NCI-H146 treated with DMSO at 0.1 percent for 48 hours (cell line): Measurements from ENCODE around the gene GCH1.
A peak's percentile ranks its signal among the peaks of the same experiment; 100 is the strongest.
"Not testable (repeated sequence)": the region's sequence is repeated elsewhere in the genome, so short reads cannot be mapped to it uniquely, and the experiment has no call there.

ENCODE experiments used
- DNase-seq: peaks from one replicate; lab custom pipeline; 2025; ENCODE audit not compliant: unreplicated experiment; lab: John Stamatoyannopoulos, UW

GCH1 gene

DNA sequence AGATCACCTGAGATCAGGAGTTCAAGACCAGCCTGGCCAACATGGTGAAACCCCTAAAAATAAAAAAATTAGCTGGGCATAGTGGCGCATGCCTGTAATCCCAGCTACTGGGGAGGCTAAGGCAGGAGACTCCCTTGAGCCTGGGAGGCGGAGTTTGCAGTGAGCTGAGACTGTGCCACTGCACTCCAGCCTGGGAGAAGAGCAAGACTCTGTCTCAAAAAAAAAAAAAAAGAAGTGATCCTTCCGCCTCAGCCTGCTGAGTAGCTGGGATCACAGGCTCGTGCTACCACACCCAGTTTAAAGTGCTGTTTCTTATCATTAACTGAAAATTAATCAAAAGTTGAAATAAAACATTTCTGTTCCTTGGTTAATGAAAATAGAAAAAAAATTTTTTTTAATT lies 6.3 kb upstream of the GCH1 start:
- not testable (repeated sequence) for DNase-seq

DNA sequence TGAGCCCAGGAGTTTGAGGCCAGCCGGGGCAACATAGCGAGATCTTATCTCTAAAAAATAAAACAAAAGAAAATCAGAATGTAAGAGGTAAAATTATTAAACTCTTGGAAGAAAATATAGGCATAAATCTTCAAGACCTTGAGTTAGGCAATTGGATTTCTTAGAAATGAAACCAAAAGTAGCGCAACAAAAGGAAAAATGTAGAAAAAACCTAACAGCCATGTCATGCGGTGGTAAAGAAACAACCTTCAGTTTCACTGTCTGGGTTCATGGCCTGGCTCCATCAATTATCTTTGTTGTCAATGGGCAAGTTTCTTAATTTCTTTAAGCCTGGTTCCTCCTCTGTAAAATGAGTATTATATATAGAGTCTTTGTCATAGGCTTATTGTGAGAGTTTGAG lies 5.6 kb upstream of the GCH1 start:
- DNase-seq = no peak

DNA sequence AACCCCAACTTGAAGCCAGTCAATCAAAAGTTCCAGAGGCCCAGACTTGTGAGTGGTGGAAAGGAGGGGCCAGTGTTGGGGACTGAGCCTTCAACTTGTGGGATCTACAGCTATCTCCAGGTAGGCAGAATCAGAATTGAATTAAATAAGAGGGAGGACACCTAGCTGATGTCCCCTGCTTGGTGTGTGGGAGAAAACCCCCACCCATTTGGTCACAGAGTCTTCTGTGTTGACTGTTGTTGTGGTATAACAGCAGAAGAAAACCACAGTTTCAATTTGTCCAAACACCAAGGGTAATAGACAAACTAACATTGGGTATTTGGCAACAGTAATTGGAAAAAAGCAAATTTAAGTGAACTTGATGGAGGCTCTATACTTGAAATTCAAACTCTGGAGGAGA lies 3.4 kb upstream of the GCH1 start:
- DNase-seq = no peak

DNA sequence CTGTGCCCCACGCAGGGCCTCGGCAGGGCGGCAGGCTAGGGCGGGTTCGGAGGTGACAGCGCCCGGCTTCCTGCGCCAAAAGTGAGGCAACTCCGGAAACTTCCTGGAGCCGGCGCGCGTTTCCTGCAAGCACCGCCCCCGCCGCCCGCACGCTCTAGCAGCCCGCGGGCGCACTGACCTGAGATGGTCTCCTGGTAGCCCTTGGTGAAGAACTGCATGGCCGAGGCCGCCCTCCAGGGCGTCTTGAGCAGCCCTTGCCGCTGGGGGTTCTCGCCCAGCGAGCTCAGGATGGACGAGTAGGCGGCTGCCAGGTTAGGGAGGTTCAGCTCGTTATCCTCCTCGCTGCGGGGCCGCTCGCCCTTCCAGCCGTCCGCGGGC lies 494 bp downstream of the GCH1 start:
- DNase-seq = peak; percentile 40

DNA sequence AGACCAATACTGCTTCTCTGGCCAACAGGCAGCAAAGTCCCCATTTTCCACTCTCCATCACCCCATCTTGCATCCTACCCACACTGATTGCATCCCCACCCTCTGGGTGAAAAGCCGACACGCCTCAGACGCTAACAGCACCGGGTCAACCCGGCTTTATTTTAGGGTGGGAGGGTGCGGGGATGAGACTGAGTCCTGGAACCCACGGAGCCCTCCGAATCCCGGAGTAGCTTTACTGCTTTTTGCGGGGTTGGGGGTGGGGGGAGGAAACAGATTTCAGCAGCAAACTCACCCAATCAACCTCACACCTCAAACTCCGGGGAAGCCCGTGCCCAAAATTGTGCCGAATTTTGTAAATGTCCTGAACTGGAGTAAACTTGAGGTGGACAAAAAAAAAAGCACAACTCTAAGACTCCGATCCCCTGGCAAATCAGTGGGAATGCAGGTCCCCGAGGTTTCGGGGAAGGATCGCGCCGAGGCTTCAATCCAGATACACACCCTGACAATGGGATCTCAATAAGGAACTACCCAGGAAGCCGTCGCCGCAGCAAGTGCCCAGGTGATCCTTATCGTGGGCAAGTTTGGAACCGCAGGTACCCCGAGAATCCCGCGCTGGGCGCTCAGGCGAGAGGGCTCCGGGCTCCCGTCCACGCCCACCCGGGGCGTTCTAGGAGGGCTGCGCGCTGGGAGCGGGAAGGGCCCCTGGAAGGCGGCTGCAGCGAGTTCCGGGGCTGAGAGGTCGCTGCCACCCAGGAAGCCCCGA lies 1.1 kb downstream of the GCH1 start:
- no peak for DNase-seq

DNA sequence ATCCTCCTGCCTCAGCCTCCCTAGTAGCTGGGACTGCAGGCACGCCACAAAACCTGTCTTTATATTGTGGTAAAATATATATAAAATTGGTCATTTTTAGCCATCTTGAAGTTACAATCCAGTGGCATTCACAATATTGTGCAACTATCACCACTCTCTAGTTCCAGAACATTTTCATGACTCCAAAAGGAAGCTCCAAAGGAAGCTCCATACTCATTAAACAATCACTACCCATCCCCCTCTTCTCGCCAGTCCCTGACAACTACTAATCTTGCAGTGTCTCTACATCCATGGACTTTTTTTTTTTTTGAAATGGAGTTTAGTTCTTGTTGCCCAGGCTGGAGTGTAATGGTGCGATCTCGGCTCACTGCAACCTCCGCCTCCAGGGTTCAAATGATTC lies 3.1 kb downstream of the GCH1 start:
- no peak for DNase-seq

DNA sequence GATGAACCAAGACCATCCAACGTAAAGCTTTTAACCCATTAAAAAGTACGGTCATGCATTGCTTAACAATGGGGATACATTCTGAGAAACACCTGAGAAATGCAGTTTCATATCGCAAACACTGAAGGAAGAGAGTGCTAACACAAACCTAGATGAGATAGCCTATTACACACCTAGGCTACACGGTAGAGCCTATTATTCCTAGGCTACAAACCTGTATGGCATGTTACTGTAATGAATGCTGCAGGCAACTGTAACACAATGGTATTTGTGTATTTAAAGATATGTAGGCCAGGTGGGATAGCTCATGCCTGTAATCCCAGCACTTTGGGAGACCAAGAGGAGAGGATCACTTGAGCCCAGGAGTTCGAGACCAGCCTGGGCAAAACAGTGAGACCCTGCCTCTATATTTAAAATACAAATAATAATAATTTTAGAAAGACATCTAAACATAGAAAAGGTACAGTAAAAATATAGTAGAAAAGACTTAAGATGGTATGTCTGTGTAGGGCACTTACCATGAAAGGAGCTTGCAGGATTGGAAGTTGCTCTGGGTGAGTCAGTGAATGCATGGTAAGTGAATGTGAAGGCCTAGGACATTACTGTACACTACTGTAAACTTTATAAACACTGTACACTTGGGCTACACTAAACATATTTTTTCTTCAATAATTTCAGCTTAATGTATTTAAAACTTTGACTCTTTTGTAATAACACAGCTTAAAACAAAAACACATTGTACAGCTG lies 4.6 kb downstream of the GCH1 start:
- DNase-seq = not testable (repeated sequence)

DNA sequence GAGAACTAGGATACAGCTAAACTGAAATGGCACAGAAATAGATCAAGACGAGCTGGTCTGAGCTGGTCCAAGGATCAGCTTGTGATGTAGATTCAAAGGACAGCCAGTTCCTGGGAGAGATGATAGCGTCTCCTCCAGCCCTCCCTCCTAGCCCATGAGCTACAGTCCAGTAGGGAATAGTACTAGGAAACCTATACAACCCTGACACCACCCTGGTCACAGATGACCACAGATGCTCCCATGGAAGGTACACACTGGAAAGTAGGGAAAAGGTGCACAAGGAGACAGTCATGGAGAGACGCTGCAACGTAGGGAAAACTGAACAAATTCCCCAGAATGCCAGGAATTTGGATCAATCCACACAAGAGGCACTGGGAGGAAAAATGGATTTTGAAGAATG lies 6.9 kb downstream of the GCH1 start:
- DNase-seq = no peak

DNA sequence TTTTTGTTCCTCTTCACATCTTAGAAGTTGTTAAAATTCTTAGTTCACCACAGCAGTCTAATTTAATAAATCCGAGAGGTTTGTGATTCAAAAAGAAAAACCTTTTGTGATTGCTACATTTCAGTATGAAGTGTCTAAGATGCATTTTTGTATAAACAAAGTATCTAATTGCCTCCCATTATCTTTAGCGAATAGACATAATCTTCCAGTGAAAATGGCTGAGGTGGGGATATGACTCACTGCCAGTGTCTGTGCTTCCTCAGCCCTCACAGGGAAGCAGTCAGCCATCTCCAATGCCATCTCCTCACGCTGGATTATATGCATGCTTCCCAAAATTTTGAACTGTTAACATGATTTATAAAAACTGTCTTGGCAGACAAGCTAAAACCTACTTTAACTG lies 7.6 kb downstream of the GCH1 start:
- no peak for DNase-seq

DNA sequence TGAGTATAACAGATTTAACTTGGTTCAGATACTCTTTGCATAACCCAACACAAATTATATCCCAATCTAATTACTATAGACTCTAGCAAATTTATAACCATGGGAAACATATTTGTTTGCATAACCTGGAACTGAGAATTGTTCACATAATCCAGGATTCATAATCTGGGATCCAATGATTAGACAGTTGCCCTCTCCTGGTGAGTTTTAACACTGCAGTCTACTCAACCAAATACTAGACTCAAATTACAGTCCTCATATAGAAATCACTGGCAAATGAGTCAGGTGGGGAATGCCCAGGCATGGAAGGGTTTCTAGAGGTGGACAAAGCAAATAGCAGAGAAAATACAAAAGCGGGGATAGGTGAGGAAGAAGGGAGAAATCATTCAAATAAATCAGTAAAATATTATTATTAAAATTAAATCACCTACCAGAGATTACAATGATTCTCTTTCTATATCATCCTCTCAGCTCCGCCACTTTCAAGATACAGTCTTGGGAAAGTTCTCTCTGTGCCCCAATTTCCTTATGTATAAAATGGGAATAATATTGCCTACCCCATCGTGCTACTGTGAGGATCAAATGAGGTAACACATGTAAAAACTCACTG lies 9.4 kb downstream of the GCH1 start:
- peak; percentile 40 for DNase-seq

DNA sequence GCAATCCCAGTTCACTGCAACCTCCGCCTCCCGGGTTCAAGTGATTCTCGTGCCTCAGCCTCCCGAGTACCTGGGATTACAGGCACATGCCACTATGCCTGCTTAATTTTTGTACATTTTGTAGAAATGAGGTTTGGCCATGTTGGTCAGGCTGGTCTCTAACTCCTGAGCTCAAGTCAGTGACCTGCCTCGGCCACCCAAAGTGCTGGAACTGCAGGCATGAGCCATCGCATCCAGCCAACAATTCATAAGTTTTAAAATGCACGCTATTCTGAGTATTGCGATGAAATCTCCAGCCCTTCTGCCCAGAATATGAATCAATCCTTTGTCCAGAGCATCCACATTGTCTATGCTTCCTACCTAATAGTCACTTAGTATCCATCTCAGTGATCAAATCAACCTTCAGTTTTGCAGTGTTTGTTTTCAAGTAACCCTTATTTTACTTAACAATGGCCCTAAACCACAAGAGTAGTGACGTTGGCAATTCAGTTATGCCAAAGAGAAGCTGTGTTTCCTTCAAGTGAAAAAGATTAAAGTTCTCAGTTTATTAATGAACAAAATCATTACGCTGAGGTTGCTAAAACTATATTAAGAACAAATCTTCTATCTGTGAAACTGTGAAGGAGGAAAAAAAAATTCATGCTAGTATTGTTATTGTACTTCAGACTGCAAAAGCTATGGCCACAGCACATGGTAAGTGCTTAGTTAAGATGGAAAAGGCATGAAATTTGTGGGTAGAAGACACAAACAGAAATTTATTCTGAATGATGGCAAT lies 11.0 kb downstream of the GCH1 start:
- DNase-seq = no peak

DNA sequence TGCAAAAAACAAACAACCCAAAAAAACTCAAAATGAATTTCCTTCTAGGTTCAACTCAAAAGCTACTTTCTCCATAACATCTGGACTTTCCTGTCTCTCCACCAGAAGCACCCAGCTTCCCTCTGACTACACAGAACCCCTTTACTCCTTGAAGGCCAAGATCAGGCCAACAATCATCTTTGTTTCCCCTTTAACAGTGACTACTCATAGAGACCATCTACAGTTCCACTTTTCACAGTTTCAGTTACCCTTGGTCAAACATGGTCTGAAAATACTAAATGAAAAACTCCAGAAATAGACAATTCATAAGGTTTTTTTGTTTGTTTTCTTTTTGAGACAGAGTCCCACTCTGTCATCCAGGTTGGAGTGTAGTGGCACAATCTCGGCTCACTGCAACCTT lies 11.8 kb downstream of the GCH1 start:
- no peak for DNase-seq

DNA sequence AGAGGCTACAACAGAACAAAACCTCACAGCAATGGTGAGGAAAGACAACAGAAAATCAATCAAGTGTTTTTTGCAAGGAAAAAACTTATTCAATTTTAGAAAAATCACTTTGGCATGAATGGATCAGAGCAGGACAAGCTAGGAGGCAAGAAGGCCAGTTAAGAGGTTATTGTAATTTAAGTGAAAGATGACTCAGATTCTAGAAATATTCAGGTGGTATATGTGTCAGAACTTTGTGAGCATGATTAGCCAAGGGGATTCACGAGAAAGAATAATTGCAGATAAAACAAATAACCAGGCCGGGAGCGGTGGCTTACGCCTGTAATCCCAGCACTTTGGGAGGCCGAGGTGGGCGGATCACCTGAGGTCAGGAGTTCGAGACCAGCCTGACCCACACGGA lies 12.7 kb downstream of the GCH1 start:
- no peak for DNase-seq

DNA sequence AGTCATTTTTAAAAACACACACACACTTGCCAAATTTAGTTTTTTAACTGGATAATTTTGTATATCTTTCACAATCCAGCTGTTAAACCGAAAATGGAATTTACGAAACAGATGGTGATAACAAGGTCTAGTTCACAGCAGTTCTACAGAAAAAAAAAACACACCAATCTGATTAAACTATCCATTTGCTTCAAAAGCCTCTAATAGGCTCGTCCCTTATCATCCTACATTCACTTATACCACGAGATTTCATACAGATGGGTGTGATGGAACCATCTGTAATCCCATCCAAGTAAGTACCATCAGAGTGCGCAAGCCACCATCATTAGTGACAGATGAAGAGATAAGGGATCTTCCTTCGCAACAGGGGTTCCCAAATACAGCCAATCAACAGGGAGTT lies 20.1 kb downstream of the GCH1 start:
- no peak for DNase-seq

DNA sequence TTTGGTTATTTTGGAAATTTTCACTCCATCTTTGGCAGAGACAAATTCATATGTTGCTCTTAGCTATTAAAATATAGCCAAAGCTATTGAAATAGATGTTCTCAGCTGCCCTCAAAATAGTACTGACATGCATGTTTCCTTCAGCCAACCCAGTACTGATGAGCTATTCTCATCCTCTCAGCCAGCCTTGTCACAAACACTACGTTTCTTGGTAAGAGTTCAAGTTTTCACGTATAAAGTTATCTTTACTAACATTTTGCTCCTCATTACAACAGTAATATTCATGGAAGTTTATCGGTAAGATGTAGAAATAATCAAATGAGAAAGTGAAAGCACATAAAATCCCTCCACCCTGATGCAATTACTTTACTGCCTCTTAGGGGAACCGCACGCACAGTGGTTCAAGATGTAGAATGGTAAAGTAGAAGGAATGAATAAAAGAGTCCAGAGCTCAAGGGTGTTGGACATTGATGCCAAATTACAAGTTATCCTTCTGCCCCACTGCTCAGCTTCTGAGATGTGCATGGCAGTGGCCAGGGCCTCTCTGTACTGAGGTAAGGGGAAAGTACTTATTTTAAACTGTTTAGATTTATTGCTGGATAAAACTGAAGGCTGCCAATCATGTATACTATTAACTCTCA lies 20.7 kb downstream of the GCH1 start:
- DNase-seq = no peak

DNA sequence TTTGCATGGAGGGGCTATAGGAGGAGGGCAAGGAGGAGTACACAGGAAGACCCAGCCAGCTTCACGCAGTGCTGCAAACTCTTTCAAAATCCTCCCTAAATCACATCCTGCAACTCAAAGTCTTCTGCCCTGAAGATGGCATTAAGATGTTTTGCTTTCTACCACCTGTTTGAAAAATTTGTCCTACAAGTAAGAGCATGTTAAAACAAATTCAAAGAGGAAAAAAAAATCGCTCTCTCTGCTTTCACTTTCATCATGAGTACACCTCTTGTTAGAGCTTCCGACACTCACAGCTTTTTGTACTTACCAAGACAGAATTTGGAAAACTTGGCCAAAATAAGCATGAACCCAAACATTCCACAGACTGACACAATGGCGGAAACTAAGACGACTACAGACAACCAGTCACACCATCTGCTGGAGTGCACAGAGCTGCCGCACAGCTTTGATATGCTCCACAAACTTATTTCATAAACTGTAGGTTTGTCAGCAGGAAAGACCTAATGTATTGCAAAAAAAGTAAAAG lies 21.3 kb downstream of the GCH1 start:
- no peak for DNase-seq

DNA sequence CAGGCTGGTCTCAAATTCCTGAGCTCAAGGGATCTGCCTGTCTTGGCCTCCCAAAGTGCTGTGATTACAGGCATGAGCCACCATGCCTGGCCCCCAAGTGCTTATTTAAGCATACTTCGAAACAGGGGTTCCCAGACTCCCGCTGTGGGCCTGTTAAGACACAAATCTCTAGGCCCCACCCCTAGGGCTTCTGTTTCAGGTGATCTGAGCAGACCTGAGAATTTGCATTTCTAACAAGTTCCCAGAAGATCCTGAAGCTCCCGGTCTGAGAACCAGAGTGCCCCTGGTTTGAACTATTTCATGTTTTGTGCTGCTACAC lies 25.0 kb downstream of the GCH1 start:
- no peak for DNase-seq

DNA sequence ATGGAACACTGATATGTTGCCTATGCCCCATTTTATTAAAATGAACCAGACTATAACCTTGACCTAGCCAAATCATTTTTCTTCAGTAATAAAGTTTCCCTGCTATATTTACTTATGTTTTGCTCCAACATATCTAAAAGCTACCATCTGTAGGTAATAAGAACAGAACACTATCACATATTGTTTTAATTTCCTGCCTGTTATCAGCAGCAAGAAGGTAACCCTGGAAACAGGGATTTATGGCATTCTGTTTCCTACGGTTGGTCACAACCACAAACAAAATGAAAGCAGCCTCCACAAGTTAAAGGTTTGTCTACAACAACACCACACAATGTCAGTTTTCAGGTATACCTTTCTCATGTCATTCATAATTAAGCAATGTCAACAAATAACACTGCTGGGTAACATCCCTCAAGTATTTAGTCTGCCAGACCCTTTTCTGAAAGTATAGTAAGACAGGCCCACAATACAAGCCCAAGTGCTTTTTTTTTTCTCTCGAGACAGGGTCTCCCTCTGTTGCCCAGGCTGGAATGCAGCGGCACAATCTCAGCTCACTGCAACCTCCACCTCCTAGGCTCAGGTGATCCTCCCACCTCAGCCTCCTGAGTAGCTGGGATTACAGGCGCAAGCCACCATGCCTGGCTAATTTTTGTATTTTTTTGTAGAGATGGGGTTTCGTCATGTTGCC lies 25.5 kb downstream of the GCH1 start:
- no peak for DNase-seq

DNA sequence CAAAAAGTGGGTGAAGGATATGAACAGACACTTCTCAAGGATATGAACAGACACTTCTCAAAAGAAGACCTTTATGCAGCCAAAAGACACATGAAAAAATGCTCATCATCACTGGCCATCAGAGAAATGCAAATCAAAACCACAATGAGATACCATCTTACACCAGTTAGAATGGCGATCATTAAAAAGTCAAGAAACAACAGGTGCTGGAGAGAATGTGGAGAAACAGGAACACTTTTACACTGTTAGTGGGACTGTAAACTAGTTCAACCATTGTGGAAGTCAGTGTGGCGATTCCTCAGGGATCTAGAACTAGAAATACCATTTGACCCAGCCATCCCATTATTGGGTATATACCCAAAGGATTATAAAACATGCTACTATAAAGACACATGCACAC lies 27.0 kb downstream of the GCH1 start:
- DNase-seq = not testable (repeated sequence)
